HEK293 (cell line): Measurements from ENCODE around the gene RSL24D1.
"Not testable (repeated sequence)": the region's sequence is repeated elsewhere in the genome, so short reads cannot be mapped to it uniquely, and the experiment has no call there.

ENCODE experiments used
- CTCF ChIA-PET: fragments of 350-600 bp; formaldehyde crosslinking; extraction: SDS; loops from one replicate; lab custom pipeline; 2021; ENCODE audit warnings: antibody characterized with exemption; lab: Yijun Ruan, JAX
- POLR2A ChIA-PET: fragments of 300-600 bp; formaldehyde crosslinking; extraction: SDS; loops from one replicate; lab custom pipeline; 2020; ENCODE audit warnings: antibody characterized with exemption, inconsistent platforms; lab: Yijun Ruan, JAX
- H3K27ac ChIP-seq: fragments of 200-500 bp; sonication (Bioruptor generic); 2 replicates; pipeline ENCODE4 v1.5.1; 2014; ENCODE audit warnings: low read depth, low read length, control low read depth, inconsistent platforms; ENCODE audit errors: extremely low read depth
- H3K36me3 ChIP-seq, 2 experiments: fragments of 200-500 bp in 1 of 2; sonication (Bioruptor generic) in 1 of 2; 1 replicate in 1 of 2; 2 replicates in 1 of 2; pipeline ENCODE4 v1.5.1; 2014 to 2017; ENCODE audit warnings: inconsistent platforms in 2 of 2, low read length in 2 of 2; ENCODE audit not compliant: control insufficient read depth in 2 of 2, insufficient read depth in 1 of 2
- H3K4me1 ChIP-seq: fragments of 200-500 bp; sonication (Bioruptor generic); 2 replicates; pipeline ENCODE4 v1.5.1; 2014; ENCODE audit warnings: mild to moderate bottlenecking, low read length, inconsistent platforms; ENCODE audit not compliant: control insufficient read depth, insufficient read depth
- H3K4me3 ChIP-seq: 2 replicates; pipeline ENCODE4 v1.5.1; 2011; ENCODE audit warnings: low read depth, mild to moderate bottlenecking, control low read depth, low read length, moderate library complexity
- H3K9me3 ChIP-seq: fragments of 200-500 bp; sonication (Bioruptor generic); 2 replicates; pipeline ENCODE4 v1.5.1; 2014; ENCODE audit warnings: low read depth, low read length, inconsistent platforms; ENCODE audit not compliant: control insufficient read depth, insufficient read depth
- KLF8 ChIP-seq: fragments of 450-650 bp; formaldehyde crosslinking; IDR thresholded peaks from 2 replicates; pipeline ENCODE4 v1.5.1; 2016; ENCODE audit warnings: missing biosample characterization, missing genetic modification characterization
- SETDB1 ChIP-seq: IDR thresholded peaks from one replicate; pipeline ENCODE4 v1.6.1; 2017; ENCODE audit warnings: mild to moderate bottlenecking, low read length, moderate library complexity, mixed read lengths; ENCODE audit not compliant: insufficient read length
- ZFP3 ChIP-seq: fragments of 450-650 bp; formaldehyde crosslinking; IDR thresholded peaks from 2 replicates; pipeline ENCODE4 v1.5.1; 2016; ENCODE audit warnings: low read depth, missing biosample characterization, missing genetic modification characterization
- ZNF114 ChIP-seq: fragments of 450-650 bp; formaldehyde crosslinking; IDR thresholded peaks from 2 replicates; pipeline ENCODE4 v1.5.0; 2017; ENCODE audit warnings: missing biosample characterization, missing genetic modification characterization
- ZNF169 ChIP-seq: fragments of 450-650 bp; formaldehyde crosslinking; IDR thresholded peaks from 2 replicates; pipeline ENCODE4 v1.5.1; 2016; ENCODE audit warnings: missing biosample characterization, missing genetic modification characterization
- ZNF2 ChIP-seq: fragments of 450-650 bp; formaldehyde crosslinking; IDR thresholded peaks from 2 replicates; pipeline ENCODE4 v1.5.1; 2016; ENCODE audit warnings: missing biosample characterization, missing genetic modification characterization
- ZNF660 ChIP-seq: fragments of 450-650 bp; IDR thresholded peaks from 2 replicates; pipeline ENCODE4 v1.5.1; 2018; ENCODE audit warnings: missing biosample characterization, mild to moderate bottlenecking, missing genetic modification characterization
- ZNF677 ChIP-seq: fragments of 450-650 bp; IDR thresholded peaks from 2 replicates; pipeline ENCODE4 v1.5.0; 2018; ENCODE audit warnings: missing biosample characterization, mild to moderate bottlenecking, missing genetic modification characterization, moderate library complexity
- TF ChIP-seq, protein P1 (sequence below): fragments of 450-650 bp; formaldehyde crosslinking; IDR thresholded peaks from 2 replicates; pipeline ENCODE4 v1.5.1; 2016; ENCODE audit warnings: missing biosample characterization, missing genetic modification characterization

Gene RSL24D1

DNA sequence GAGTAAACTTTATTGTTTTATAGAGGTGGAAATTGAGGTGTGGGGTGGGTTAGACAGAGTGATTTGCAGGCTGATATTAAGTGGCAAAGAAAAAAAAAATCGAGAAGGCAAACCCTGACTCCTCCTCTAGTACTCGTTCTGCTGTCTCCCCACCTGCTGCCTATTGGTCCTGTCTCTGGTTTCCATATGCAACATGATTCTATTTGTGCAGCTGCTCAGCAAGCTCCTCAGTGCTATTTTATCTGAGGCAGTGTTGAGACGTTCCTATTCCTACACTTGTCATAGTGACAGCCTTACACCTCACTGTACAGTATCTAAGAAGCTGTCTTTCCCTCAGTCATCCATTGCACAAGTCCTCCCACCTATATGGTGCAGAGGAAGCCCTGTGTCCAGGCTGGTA, 45.1 kb downstream of the RSL24D1 start (continued):
- no peak for TF ChIP-seq ZNF169 (tag by site-specific recombination)
- TF ChIP-seq KLF8 (tag by site-specific recombination), result no peak
- TF ChIP-seq, all 188 proteins: peak for 0

DNA sequence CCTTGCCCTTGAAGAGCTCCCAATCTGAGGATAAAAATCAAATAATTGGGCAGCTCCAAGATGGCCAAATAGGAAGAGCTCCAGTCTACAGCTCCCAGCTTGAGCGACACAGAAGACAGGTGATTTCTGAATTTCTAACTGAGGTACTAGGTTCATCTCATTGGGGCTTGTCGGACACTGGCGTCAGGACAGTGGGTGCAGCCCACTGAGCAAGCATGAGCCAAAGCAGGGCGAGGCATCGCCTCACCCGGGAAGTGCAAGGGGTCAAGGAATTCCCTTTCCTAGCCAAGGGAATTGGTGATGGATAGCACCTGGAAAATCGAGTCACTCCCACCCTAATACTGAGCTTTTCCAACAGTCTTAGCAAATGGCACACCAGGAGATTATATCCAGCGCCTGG, 53.6 kb downstream of the RSL24D1 start:
- H3K4me1 ChIP-seq, H3K9me3 ChIP-seq, H3K27ac ChIP-seq, H3K36me3 ChIP-seq, H3K4me3 ChIP-seq, POLR2A ChIA-PET, CTCF ChIA-PET: not testable (repeated sequence)

GRCh38 chr15:55133972-55134371, 62.8 kb downstream of the RSL24D1 start:
- H3K36me3 ChIP-seq, result no peaks in the 10 kb centered on the region
- no peak overlapping the region for H3K27ac ChIP-seq
- CTCF ChIA-PET, result no interaction called here
- no peak overlapping the region for H3K4me3 ChIP-seq
- POLR2A ChIA-PET, result no interaction called here
- H3K9me3 ChIP-seq, result no peaks in the 10 kb centered on the region
- no peaks in the 10 kb centered on the region for H3K4me1 ChIP-seq
- no peak for TF ChIP-seq ZNF114 (tag by site-specific recombination)
- peak; percentile 35; the same call in 1 of the 2 replicates for TF ChIP-seq ZNF677
- no peak for TF ChIP-seq ZNF2 (tag by site-specific recombination)
- TF ChIP-seq, protein P1, sequence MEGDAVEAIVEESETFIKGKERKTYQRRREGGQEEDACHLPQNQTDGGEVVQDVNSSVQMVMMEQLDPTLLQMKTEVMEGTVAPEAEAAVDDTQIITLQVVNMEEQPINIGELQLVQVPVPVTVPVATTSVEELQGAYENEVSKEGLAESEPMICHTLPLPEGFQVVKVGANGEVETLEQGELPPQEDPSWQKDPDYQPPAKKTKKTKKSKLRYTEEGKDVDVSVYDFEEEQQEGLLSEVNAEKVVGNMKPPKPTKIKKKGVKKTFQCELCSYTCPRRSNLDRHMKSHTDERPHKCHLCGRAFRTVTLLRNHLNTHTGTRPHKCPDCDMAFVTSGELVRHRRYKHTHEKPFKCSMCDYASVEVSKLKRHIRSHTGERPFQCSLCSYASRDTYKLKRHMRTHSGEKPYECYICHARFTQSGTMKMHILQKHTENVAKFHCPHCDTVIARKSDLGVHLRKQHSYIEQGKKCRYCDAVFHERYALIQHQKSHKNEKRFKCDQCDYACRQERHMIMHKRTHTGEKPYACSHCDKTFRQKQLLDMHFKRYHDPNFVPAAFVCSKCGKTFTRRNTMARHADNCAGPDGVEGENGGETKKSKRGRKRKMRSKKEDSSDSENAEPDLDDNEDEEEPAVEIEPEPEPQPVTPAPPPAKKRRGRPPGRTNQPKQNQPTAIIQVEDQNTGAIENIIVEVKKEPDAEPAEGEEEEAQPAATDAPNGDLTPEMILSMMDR (tag by site-specific recombination), result no peak

DNA sequence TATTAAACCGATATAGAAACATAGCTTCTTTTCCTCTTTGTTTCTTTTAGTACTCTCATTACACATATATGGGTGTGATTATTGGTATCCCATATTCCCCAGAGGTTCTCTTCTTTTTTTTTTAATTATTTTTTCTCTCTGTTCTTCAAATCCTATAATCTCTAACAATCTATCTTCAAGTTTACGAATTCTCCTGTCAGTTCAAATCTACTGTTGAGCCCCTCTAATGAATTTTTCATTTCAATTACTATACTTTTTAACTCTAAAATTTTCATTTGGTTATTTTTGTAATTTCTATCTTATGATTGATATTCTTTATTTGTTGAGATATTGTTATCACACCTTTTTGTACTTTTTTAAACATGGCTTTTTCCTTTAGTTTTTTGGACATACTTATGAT, 64.1 kb downstream of the RSL24D1 start:
- H3K9me3 ChIP-seq, result no peaks in the 10 kb centered on the region
- CTCF ChIA-PET, result interaction anchor here (0.6 kb wide), 1 partner anchor 16 kb away, joined by 3 read pairs; no protein-coding TSS in a partner anchor

More for the DNA sequence above, 64.1 kb downstream of the RSL24D1 start:
- Histone ChIP-seq H3K36me3 (no peaks in the 10 kb centered on the region), H3K27ac (no peak overlapping the region), H3K4me3 (no peak overlapping the region), H3K4me1 (no peaks in the 10 kb centered on the region)
- POLR2A ChIA-PET, result no interaction called here
- no peak for TF ChIP-seq ZNF660 (tag by site-specific recombination)
- no peak for TF ChIP-seq ZFP3 (tag by site-specific recombination)
- peak; percentile 57 for TF ChIP-seq SETDB1
- TF ChIP-seq, all 188 proteins: peak for 1
